MG63 (cell line): ENCODE data around the gene TMEM187. TPM values are rescaled to one million over a fixed set of nuclear protein-coding genes. Genes with fewer than 3 reads are reported as not detected.

ENCODE experiments used
- DNase-seq: peaks from one replicate; pipeline ENCODE4 v3.0.0-alpha.2; 2020
- H3K27me3 ChIP-seq: fragments of 250-450 bp; sonication (Bioruptor Pico); 2 replicates; pipeline ENCODE4 v1.5.1; 2020; ENCODE audit warnings: mild to moderate bottlenecking, moderate library complexity
- H3K36me3 ChIP-seq: fragments of 250-450 bp; sonication (Bioruptor Pico); 2 replicates; pipeline ENCODE4 v1.5.1; 2020; ENCODE audit warnings: mild to moderate bottlenecking, moderate library complexity
- H3K4me3 ChIP-seq: fragments of 250-450 bp; sonication (Bioruptor Pico); 2 replicates; pipeline ENCODE4 v1.5.1; 2020; ENCODE audit warnings: mild to moderate bottlenecking, moderate library complexity
- H3K9me3 ChIP-seq: fragments of 250-450 bp; sonication (Bioruptor Pico); 2 replicates; pipeline ENCODE4 v1.5.1; 2020; ENCODE audit warnings: mild to moderate bottlenecking, moderate library complexity
- total RNA-seq: library from RNA; depleted of rRNA; stranded (reverse); fragments of >200 nt; shearing (Covaris generic); gene quantifications from 2 replicates; pipeline ENCODE4 v1.2.3, GENCODE V29; 2014; ENCODE audit warnings: low replicate concordance

TMEM187 gene
- total RNA-seq, 1 experiment from 2014 or later: 4.6 TPM

- Histone ChIP-seq H3K36me3 (peaks cover 35% of the 10 kb centered on the region), H3K9me3 (no peaks in the 10 kb centered on the region), H3K4me3 (no peak overlapping the region), H3K27me3 (no peaks in the 10 kb centered on the region)
- DNase-seq: no peak
Measured at GRCh38 chrX:154016366-154017076, 44.0 kb downstream of the TMEM187 start.

- DNase-seq: no peak
- Histone ChIP-seq H3K36me3 (peaks cover 33% of the 10 kb centered on the region), H3K27me3 (no peaks in the 10 kb centered on the region), H3K9me3 (no peaks in the 10 kb centered on the region), H3K4me3 (peak overlapping the region; percentile 62)
Measured at GRCh38 chrX:154017766-154018517, 45.4 kb downstream of the TMEM187 start.

- Histone ChIP-seq H3K27me3 (no peaks in the 10 kb centered on the region), H3K36me3 (peaks cover 28% of the 10 kb centered on the region), H3K4me3 (peak overlapping the region; percentile 62), H3K9me3 (no peaks in the 10 kb centered on the region)
- DNase-seq: no peak
Measured at GRCh38 chrX:154018518-154019060, 46.0 kb downstream of the TMEM187 start.

- Histone ChIP-seq H3K9me3 (no peaks in the 10 kb centered on the region), H3K27me3 (no peaks in the 10 kb centered on the region), H3K36me3 (peaks cover 25% of the 10 kb centered on the region), H3K4me3 (peak overlapping the region; percentile 62)
- no peak for DNase-seq
Measured at GRCh38 chrX:154019061-154019621, 46.6 kb downstream of the TMEM187 start.

- Histone ChIP-seq H3K36me3 (peaks cover 25% of the 10 kb centered on the region), H3K9me3 (no peaks in the 10 kb centered on the region), H3K4me3 (peak within 1 kb of the TSS; percentile 62), H3K27me3 (no peaks in the 10 kb centered on the region)
- DNase-seq: peak; percentile 61
Measured at GRCh38 chrX:154019633-154020528, 47.3 kb downstream of the TMEM187 start, which contains the start of gene IRAK1. TSS of gene IRAK1 (minus strand) at chrX:154019902. CDS start at chrX:154019812, 90 bp downstream.

- Histone ChIP-seq H3K4me3 (peak overlapping the region; percentile 58), H3K36me3 (peaks cover 25% of the 10 kb centered on the region), H3K27me3 (no peaks in the 10 kb centered on the region), H3K9me3 (no peaks in the 10 kb centered on the region)
- DNase-seq: no peak
Measured at GRCh38 chrX:154020536-154021115, 48.1 kb downstream of the TMEM187 start.

GRCh38 chrX:154021131-154021611, 48.6 kb downstream of the TMEM187 start:
- DNase-seq: peak; percentile 60
- Histone ChIP-seq H3K27me3 (no peaks in the 10 kb centered on the region), H3K4me3 (no peak overlapping the region), H3K9me3 (no peaks in the 10 kb centered on the region), H3K36me3 (peaks cover 22% of the 10 kb centered on the region)

- H3K9me3 ChIP-seq: no peaks in the 10 kb centered on the region
- DNase-seq: no peak
Measured at GRCh38 chrX:154022108-154022507, 49.6 kb downstream of the TMEM187 start.

GRCh38 chrX:154023276-154024000, 50.9 kb downstream of the TMEM187 start:
- Histone ChIP-seq H3K36me3 (peaks cover 12% of the 10 kb centered on the region), H3K27me3 (no peaks in the 10 kb centered on the region), H3K4me3 (no peak overlapping the region), H3K9me3 (no peaks in the 10 kb centered on the region)
- no peak for DNase-seq

More at GRCh38 chrX:154022108-154022507, 49.6 kb downstream of the TMEM187 start:
- Histone ChIP-seq H3K4me3 (no peak overlapping the region), H3K27me3 (no peaks in the 10 kb centered on the region), H3K36me3 (peaks cover 15% of the 10 kb centered on the region)

GRCh38 chrX:154024271-154024670, 51.7 kb downstream of the TMEM187 start:
- no peaks in the 10 kb centered on the region for H3K9me3 ChIP-seq
- no peak overlapping the region for H3K4me3 ChIP-seq
- DNase-seq: no peak
- H3K27me3 ChIP-seq: no peaks in the 10 kb centered on the region
- H3K36me3 ChIP-seq: peaks cover 5% of the 10 kb centered on the region

GRCh38 chrX:154025230-154025629, 52.7 kb downstream of the TMEM187 start:
- no peaks in the 10 kb centered on the region for H3K27me3 ChIP-seq
- no peak overlapping the region for H3K4me3 ChIP-seq
- DNase-seq: no peak
- peaks cover 5% of the 10 kb centered on the region for H3K36me3 ChIP-seq
- no peaks in the 10 kb centered on the region for H3K9me3 ChIP-seq

GRCh38 chrX:154026136-154027021, 53.8 kb downstream of the TMEM187 start:
- Histone ChIP-seq H3K9me3 (no peaks in the 10 kb centered on the region), H3K36me3 (peaks cover 5% of the 10 kb centered on the region), H3K4me3 (no peak overlapping the region), H3K27me3 (no peaks in the 10 kb centered on the region)
- no peak for DNase-seq

- Histone ChIP-seq H3K4me3 (no peak overlapping the region), H3K9me3 (no peaks in the 10 kb centered on the region), H3K36me3 (peaks cover 5% of the 10 kb centered on the region), H3K27me3 (no peaks in the 10 kb centered on the region)
- DNase-seq: no peak
Measured at GRCh38 chrX:154027022-154027402, 54.5 kb downstream of the TMEM187 start.

- Histone ChIP-seq H3K36me3 (peaks cover 5% of the 10 kb centered on the region), H3K27me3 (no peaks in the 10 kb centered on the region), H3K9me3 (no peaks in the 10 kb centered on the region), H3K4me3 (no peak overlapping the region)
- DNase-seq: no peak
Measured at GRCh38 chrX:154027986-154028385, 55.4 kb downstream of the TMEM187 start.
